ENCODE data around the gene SDSL. TPM values are rescaled to one million over a fixed set of nuclear protein-coding genes. Genes with fewer than 3 reads are reported as not detected.

Gene SDSL
- total and polyA plus RNA-seq, 2 of the 4 experiments (the other 2 are of a cell fraction): 6.3 to 10.9 TPM

DNA sequence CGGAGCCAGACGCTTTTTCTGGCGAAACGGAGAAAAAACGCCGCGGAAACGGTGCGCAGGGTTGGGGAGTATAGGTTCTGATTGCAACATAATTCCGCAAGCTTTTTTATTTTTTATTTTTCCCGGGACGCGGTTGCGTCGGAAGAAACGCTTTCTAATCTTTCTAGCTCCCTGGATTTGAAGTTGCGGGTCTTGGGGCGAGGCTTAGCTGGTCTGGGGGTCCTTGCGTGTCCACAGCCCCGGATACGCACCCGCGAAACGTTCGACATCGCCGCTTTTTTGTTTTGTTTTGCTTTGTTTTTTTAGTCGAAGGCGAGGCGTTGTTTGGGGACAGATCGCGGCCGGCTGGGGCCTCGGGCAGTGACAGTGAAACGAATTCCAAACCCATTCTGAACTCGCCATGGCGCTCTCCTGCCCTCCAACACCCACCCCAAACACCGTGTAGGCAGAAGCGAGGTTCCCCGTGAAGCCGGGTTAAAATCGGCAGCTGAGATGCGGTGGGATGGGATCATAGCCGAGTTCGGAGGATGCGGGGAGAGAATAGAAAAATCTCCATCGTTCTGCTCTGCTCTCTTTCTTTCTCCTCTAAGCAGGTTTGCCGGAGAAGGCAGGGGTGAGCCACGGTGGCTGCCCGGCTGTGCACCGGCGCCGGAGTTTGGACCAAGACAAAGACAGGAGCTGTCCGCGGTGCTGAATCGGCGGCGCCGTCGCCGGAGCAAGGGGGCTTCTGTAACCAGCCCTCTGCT is 57.6 kb downstream of the SDSL start:
- WGBS, 2 experiments (ENCODE audit: extremely low coverage in 2 of 2, insufficient read length in 1 of 2): 3% methylated on average over 14 of the region's 61 CpGs; no CpG with 5 or more reads in 1 of the 2 experiments
- CTCF ChIA-PET: no interaction called here

More for the DNA sequence above, 57.6 kb downstream of the SDSL start:
- ATAC-seq (ENCODE audit: low read depth) (peak; percentile 83), DNase-seq (peak; percentile 20)
- H3K23ac ChIP-seq (ENCODE audit: low read depth, low read length): no peak overlapping the region
- POLR2A ChIA-PET (ENCODE audit: unreplicated experiment): no interaction called here
- no peak overlapping the region for H3K56ac ChIP-seq (ENCODE audit: extremely low read depth, insufficient read depth, low read length)
- H4K8ac ChIP-seq (ENCODE audit: low read depth in 2 of 2, low read length in 2 of 2): no peak overlapping the region
- no TSS peak for BruUV-seq (replicated peaks)
- in situ Hi-C loops (cut with MboI; ENCODE audit: low sequenced_read_pairs) (no loop called here), intact Hi-C loops (cut with micrococcal nuclease) (no loop called here), dilution Hi-C loops (cut with HindIII; ENCODE audit: low sequenced_read_pairs, unreplicated experiment) (no loop called here)
- no peak overlapping the region for H4K91ac ChIP-seq (ENCODE audit: insufficient read depth, low read depth, low read length)
- peaks cover 45% of the 10 kb centered on the region for H3K27me3 ChIP-seq (ENCODE audit: control insufficient read depth, insufficient read depth, low read length)
- no peak overlapping the region for H3K27ac ChIP-seq (ENCODE audit: insufficient read depth, low read length)
- H3K36me3 ChIP-seq (ENCODE audit: control insufficient read depth, insufficient read depth, low read length): no peaks in the 10 kb centered on the region
- no peak overlapping the region for H3K4me3 ChIP-seq (ENCODE audit: insufficient read depth, low read depth, low read length)
- H3K14ac ChIP-seq (replicated peaks; ENCODE audit: low read depth, low read length): no peak overlapping the region
- no peak overlapping the region for H2BK20ac ChIP-seq (ENCODE audit: low read depth, low read length)
- H4K5ac ChIP-seq (ENCODE audit: low read depth, low read length): no peak overlapping the region
- no peak overlapping the region for H3K9ac ChIP-seq (ENCODE audit: low read depth, low read length)
- no peak overlapping the region for H3K18ac ChIP-seq (ENCODE audit: low read depth, low read length)
- no peak overlapping the region for H2BK15ac ChIP-seq (ENCODE audit: low read depth, low read length)
- no peaks in the 10 kb centered on the region for H3K9me3 ChIP-seq (ENCODE audit: control insufficient read depth, insufficient read depth, low read length)
- no peak overlapping the region for H2AK5ac ChIP-seq (ENCODE audit: low read depth, low read length)
- H2BK120ac ChIP-seq (ENCODE audit: low read depth, low read length): no peak overlapping the region
- no peaks in the 10 kb centered on the region for H3K79me1 ChIP-seq (ENCODE audit: low read depth in 1 of 2, low read length in 2 of 2)
- H2BK5ac ChIP-seq (ENCODE audit: low read depth, low read length, poor library complexity, severe bottlenecking): no peak overlapping the region
- no peak overlapping the region; the same call in 1 of the 2 replicates for H3K4me2 ChIP-seq (ENCODE audit: low read depth, low read length)
- H2AFZ ChIP-seq (replicated peaks; ENCODE audit: low read length, poor library complexity): no peak overlapping the region
- H3K4me1 ChIP-seq (ENCODE audit: control insufficient read depth, insufficient read depth, low read length): no peaks in the 10 kb centered on the region
- no peaks in the 10 kb centered on the region for H4K20me1 ChIP-seq (ENCODE audit: insufficient read depth, low read length)
- TF ChIP-seq MAZ (IDR thresholded peaks at IDR 0.05; ENCODE audit: borderline replicate concordance, low read depth, low read length): no peak
- peak; percentile 45; the same call in 1 of the 2 replicates for TF ChIP-seq CEBPB (IDR thresholded peaks at IDR 0.05; ENCODE audit: low read depth, low read length)
- no peak overlapping the region for H3K4ac ChIP-seq (ENCODE audit: low read depth, low read length)
- no peak overlapping the region for H2AK9ac ChIP-seq (replicated peaks; ENCODE audit: low read depth, low read length, poor library complexity)
- no peaks in the 10 kb centered on the region for H3K9me1 ChIP-seq (ENCODE audit: insufficient read depth, low read length)
